Sigmoid colon (tissue), 4 donors: ENCODE results near the gene CST6.

ENCODE experiments used
- EP300 ChIP-seq, 4 donors: sonication (generic); formaldehyde crosslinking; IDR thresholded peaks; one replicate each; pipeline ENCODE4 v1.6.1; 2017; ENCODE audit warnings: antibody characterized with exemption in 4 of 4
- POLR2A ChIP-seq, 2 donors: fragments of 450-650 bp; IDR thresholded peaks; one replicate each; pipeline ENCODE4 v1.6.1; 2016; ENCODE audit warnings: antibody characterized with exemption in 2 of 2, mild to moderate bottlenecking in 2 of 2, moderate library complexity in 2 of 2
- POLR2AphosphoS5 ChIP-seq, 4 donors: sonication (generic); formaldehyde crosslinking; IDR thresholded peaks; one replicate each; pipeline ENCODE4 v1.6.1; 2017; ENCODE audit warnings: antibody characterized with exemption in 4 of 4
- TF ChIP-seq, protein P1 (sequence below), 4 experiments: fragments of 450-650 bp in 3 of 4; fragments of 200-600 bp in 1 of 4; IDR thresholded peaks; one replicate each; pipeline ENCODE4 v1.5.1; 2016 to 2019; ENCODE audit warnings: antibody characterized with exemption in 4 of 4, mild to moderate bottlenecking in 3 of 4, moderate library complexity in 2 of 4

DNA sequence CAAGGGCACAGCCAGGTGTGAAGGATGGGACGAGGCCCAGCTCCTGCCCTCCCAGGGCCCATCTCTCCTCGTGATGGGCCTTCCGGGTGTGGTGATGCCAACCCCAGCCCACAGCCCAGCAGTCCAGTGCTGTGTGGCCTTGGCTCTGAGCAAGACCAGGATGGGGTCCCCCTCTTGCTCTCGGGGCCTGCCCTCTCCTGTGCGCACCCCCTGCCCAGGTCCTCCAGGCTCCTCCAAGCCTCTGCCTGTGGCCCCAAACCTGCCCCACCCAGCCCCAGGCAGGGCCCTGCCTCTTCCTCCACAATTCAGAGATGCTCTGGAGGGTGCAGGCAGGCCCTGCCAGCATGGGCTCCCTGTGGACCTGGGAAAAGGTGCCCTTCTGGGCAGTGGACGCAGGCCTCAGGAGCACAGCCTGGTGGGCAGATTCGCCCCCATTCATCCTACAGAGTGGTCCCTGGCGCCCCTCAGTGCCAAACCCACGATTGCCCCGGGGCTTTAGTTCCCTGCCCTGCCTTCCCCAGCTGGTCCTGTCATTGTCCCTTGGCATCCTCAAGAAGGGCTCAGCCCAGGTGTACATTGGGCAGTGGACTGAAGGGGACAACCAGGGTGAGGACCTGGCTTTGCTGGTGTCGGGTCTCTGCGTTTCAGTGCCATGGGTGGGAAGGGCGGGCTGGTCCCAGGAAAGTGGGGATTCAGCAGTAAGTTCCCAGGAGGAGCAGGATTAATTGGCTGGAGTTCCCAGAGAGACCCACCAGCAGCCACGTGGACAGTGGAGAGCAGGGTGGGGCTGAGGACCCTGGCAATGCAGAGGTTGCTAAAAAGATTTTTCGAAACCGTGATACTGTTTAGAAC, 29.6 kb upstream of the CST6 start:
- TF ChIP-seq POLR2A (IDR thresholded peaks at IDR 0.05) (no peak), POLR2AphosphoS5 (IDR thresholded peaks at IDR 0.05) (no peak), EP300 (IDR thresholded peaks at IDR 0.05) (no peak)
- TF ChIP-seq, protein P1, sequence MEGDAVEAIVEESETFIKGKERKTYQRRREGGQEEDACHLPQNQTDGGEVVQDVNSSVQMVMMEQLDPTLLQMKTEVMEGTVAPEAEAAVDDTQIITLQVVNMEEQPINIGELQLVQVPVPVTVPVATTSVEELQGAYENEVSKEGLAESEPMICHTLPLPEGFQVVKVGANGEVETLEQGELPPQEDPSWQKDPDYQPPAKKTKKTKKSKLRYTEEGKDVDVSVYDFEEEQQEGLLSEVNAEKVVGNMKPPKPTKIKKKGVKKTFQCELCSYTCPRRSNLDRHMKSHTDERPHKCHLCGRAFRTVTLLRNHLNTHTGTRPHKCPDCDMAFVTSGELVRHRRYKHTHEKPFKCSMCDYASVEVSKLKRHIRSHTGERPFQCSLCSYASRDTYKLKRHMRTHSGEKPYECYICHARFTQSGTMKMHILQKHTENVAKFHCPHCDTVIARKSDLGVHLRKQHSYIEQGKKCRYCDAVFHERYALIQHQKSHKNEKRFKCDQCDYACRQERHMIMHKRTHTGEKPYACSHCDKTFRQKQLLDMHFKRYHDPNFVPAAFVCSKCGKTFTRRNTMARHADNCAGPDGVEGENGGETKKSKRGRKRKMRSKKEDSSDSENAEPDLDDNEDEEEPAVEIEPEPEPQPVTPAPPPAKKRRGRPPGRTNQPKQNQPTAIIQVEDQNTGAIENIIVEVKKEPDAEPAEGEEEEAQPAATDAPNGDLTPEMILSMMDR (IDR thresholded peaks at IDR 0.05), result no peak
